Activated B cell treated with CpG ODN at 0.5 μM for 24 hours (primary cell): ENCODE results near the gene RAPGEF3. TPM values are rescaled to one million over a fixed set of nuclear protein-coding genes. Genes with fewer than 3 reads are reported as not detected.

Source experiments
- ATAC-seq: fragments of 200-7000 bp; cut with Tn5 transposase; one replicate; pipeline ENCODE4 v1.10.0; 2021; ENCODE audit warnings: low read depth, mild to moderate bottlenecking, moderate library complexity
- CTCF ChIA-PET: fragments of 350-600 bp; sonication (Branson Sonifier 250); formaldehyde crosslinking; loops from one replicate; lab custom pipeline; 2021; ENCODE audit warnings: antibody characterized with exemption; lab: Charles Lee
- POLR2A ChIA-PET: fragments of 350-600 bp; sonication (Branson Sonifier 250); formaldehyde crosslinking; loops from one replicate; lab custom pipeline; 2021; ENCODE audit warnings: antibody characterized with exemption; lab: Charles Lee
- DNase-seq: peaks from one replicate; pipeline ENCODE4 v3.0.0; 2022
- H3K27ac Mint-ChIP-seq: one replicate; pipeline ENCODE4 v1.8.0; 2020; ENCODE audit warnings: mixed read lengths
- H3K27me3 Mint-ChIP-seq: one replicate; pipeline ENCODE4 v1.8.0; 2021; ENCODE audit warnings: mixed read lengths
- H3K36me3 Mint-ChIP-seq: one replicate; pipeline ENCODE4 v1.8.0; 2021; ENCODE audit warnings: low read depth, mixed read lengths
- H3K4me1 Mint-ChIP-seq: one replicate; pipeline ENCODE4 v1.8.0; 2021; ENCODE audit warnings: mixed read lengths
- H3K4me3 Mint-ChIP-seq: one replicate; pipeline ENCODE4 v1.8.0; 2020; ENCODE audit warnings: mild to moderate bottlenecking, mixed read lengths
- H3K9me3 Mint-ChIP-seq: one replicate; pipeline ENCODE4 v1.8.0; 2020; ENCODE audit warnings: mixed read lengths
- CTCF ChIP-seq: fragments of 200-600 bp; IDR thresholded peaks from one replicate; pipeline ENCODE4 v1.8.0; 2022; ENCODE audit warnings: antibody characterized with exemption, mild to moderate bottlenecking
- intact Hi-C: fragments of 100-400 bp; cut with micrococcal nuclease; formaldehyde crosslinking; loops from one replicate; pipeline ENCODE4 v1.15.1; 2024
- total RNA-seq: library from RNA; stranded (reverse); gene quantifications from 2 replicates; pipeline ENCODE4 v1.2.3, GENCODE V29; 2022

The RAPGEF3 gene
- total RNA-seq, 1 donor from 2014 or later: 5.0 TPM

DNA sequence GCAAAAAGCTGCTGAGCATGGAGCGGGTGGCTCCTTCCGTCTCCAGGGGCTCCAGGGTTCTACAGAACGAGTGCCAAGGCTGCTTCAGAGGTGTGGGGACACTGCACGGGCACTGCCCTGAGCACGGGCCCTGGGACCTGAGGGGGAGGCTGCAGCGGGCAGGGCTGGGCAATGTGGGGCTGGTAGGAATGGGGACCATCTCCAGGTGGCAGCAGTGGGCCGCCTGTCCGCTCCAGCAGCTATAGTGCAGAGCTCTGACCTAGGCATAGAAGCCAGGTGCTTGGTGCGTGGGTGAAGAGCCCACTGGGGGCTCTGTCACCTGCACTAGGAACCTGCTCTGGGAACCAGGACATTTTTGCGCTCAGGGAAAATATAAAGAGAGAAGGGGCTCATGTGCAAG is 38.8 kb upstream of the RAPGEF3 start:
- Mint-ChIP-seq H3K36me3 (peaks cover 51% of the 10 kb centered on the region), H3K27ac (peak overlapping the region; percentile 80), H3K4me3 (no peak overlapping the region), H3K9me3 (no peaks in the 10 kb centered on the region), H3K27me3 (no peaks in the 10 kb centered on the region), H3K4me1 (peaks cover 23% of the 10 kb centered on the region)
- peak; percentile 46 for DNase-seq
- no peak for TF ChIP-seq CTCF
- ChIA-PET POLR2A (interaction anchor here (0.9 to 2.1 kb wide), 7 partner anchors 11 to 87 kb away, joined by 4 to 21 read pairs (median 8); partner anchors contain the start of gene HDAC7), CTCF (interaction anchor here (0.6 to 8.3 kb wide), 16 partner anchors 11 to 166 kb away, joined by 3 to 245 read pairs (median 4); partner anchors contain the start of genes HDAC7 and TMEM106C)
- intact Hi-C loops: loop anchor here (1.0 to 2.0 kb wide), 3 partner anchors 15 to 40 kb away; no protein-coding TSS in a partner anchor
- peak; percentile 91 for ATAC-seq

DNA sequence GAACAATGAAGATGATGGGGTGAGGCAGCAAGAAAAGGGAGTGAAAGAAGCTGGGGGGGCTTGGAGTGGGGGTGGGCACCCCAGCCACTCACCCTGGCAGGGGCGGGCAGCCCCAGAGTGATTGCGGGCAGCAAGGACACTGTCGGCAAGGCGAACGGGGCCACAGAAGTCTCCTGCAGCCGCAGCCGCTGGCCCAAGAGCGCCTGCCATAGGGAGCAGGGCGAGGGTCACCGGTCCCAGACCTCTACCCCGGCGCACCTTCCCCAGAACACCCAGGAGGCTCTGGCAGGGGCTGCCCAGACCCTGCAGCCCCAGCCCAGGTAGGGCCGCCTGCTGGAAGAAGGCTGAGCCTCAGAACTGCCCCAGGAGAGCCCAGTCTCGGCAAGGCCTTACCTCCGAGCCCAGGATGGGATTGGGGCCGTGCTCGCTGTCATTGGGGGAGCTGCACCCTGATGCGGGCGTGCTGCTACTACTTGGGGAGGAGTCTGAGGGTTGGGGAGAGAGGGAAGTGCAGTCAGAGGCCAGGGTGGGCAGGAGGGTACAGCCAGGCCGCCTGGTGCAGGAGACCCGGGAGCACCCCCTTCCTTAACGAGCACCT is 37.2 kb upstream of the RAPGEF3 start:
- Mint-ChIP-seq H3K9me3 (no peaks in the 10 kb centered on the region), H3K4me3 (no peak overlapping the region), H3K4me1 (peaks cover 9% of the 10 kb centered on the region), H3K27ac (no peak overlapping the region), H3K27me3 (no peaks in the 10 kb centered on the region), H3K36me3 (peaks cover 60% of the 10 kb centered on the region)
- CTCF ChIA-PET: interaction anchor here (1.9 to 8.3 kb wide), 3 partner anchors 13 to 40 kb away, joined by 20 to 245 read pairs (median 23); no protein-coding TSS in a partner anchor
- ATAC-seq: no peak
- intact Hi-C loops: loop anchor here (2.0 kb wide), 1 partner anchor 17 kb away; no protein-coding TSS in a partner anchor
- POLR2A ChIA-PET: interaction anchor here (2.1 kb wide), 1 partner anchor 23 kb away, joined by 7 read pairs; the partner anchor contains the start of gene HDAC7
- no peak for TF ChIP-seq CTCF
- DNase-seq: no peak

DNA sequence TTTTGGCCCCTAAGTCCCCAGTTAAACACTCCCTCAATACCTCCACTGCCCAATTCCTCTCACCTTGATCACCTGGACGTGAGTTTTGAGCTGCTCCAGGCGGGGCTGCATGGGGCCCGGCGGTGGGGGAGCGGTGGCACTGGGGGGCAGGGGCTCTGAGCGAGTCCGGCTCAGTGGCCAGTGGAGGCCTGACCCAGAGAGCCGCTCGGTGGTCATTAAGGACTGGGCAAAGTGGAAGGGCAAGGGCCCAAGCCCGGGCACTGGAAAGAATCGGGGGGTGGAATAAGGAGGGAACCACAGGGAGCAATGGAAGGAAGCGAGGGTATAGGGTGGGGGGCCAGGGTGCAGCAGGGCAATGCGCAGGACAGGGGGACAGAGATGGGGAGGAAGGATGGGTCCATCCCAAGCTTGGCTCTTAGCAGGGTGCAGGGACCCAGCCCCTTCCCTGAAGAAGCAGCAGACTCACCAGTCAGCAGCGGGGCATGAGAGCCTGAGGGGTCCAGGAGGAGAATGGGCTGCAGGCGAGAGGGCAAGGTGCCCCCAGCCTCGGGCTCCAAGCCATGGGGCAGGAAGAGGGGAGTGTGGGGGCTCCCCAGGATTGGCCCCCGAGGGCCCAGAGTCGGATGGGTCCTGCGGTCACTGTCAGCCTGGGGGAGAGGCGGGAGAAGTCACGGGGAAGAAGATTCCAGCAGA is 36.6 kb upstream of the RAPGEF3 start:
- Mint-ChIP-seq H3K36me3 (peaks cover 63% of the 10 kb centered on the region), H3K27ac (no peak overlapping the region), H3K27me3 (no peaks in the 10 kb centered on the region), H3K4me3 (no peak overlapping the region), H3K9me3 (no peaks in the 10 kb centered on the region), H3K4me1 (peaks cover 7% of the 10 kb centered on the region)
- intact Hi-C loops: no loop called here
- ATAC-seq (no peak), DNase-seq (no peak)
- TF ChIP-seq CTCF: no peak
- CTCF ChIA-PET: interaction anchor here (8.3 kb wide), 1 partner anchor 40 kb away, joined by 245 read pairs; no protein-coding TSS in a partner anchor
- POLR2A ChIA-PET: interaction anchor here (1.4 kb wide), 1 partner anchor 13 kb away, joined by 3 read pairs; no protein-coding TSS in a partner anchor

- DNase-seq: no peak
- H3K27ac Mint-ChIP-seq: no peak overlapping the region
- TF ChIP-seq CTCF: no peak
- intact Hi-C loops: no loop called here
- ATAC-seq: no peak
- H3K4me1 Mint-ChIP-seq: peaks cover 5% of the 10 kb centered on the region
- no peak overlapping the region for H3K4me3 Mint-ChIP-seq
- POLR2A ChIA-PET: interaction anchor here (1.4 kb wide), 1 partner anchor 13 kb away, joined by 3 read pairs; no protein-coding TSS in a partner anchor
- H3K9me3 Mint-ChIP-seq: no peaks in the 10 kb centered on the region
- CTCF ChIA-PET: no interaction called here
- H3K27me3 Mint-ChIP-seq: no peaks in the 10 kb centered on the region
- H3K36me3 Mint-ChIP-seq: peaks cover 65% of the 10 kb centered on the region
These were observed 36.0 kb upstream of the RAPGEF3 start for GRCh38 chr12:47794679-47795078.
